Measurements from ENCODE around the gene RUSF1. TPM values are rescaled to one million over a fixed set of nuclear protein-coding genes. Genes with fewer than 3 reads are reported as not detected.
A peak's percentile ranks its signal among the peaks of the same experiment; 100 is the strongest.

The RUSF1 gene
- total and polyA plus RNA-seq, 9 of the 15 experiments (the other 6 are each of a cell fraction or from before 2014, with no cell fraction given), result 0.80 to 52.8 (median 27.6) TPM

GRCh38 chr16:31480851-31481536 lies 27.2 kb downstream of the RUSF1 start (continued):
- TF ChIP-seq ZNF217 (CRISPR knock-in tag; IDR thresholded peaks at IDR 0.05) (no peak), HNRNPLL (IDR thresholded peaks at IDR 0.05; ENCODE audit: low read depth, low read length, poor library complexity, severe bottlenecking) (no peak), ZNF24 (IDR thresholded peaks at IDR 0.05) (no peak), ZNF124 (CRISPR knock-in tag; IDR thresholded peaks at IDR 0.05) (no peak), ZNF780A (CRISPR knock-in tag; IDR thresholded peaks at IDR 0.05) (no peak), ZNF354B (CRISPR knock-in tag; IDR thresholded peaks at IDR 0.05) (no peak), FOXJ3 (CRISPR knock-in tag; IDR thresholded peaks at IDR 0.05) (no peak), HDAC2 (IDR thresholded peaks at IDR 0.05) (no peak), ZNF274 (IDR thresholded peaks at IDR 0.05; ENCODE audit: borderline replicate concordance, low read depth, low read length) (no peak), DACH1 (IDR thresholded peaks at IDR 0.05; ENCODE audit: partially characterized antibody) (no peak), CBFA2T3 (IDR thresholded peaks at IDR 0.05) (peak; percentile 51; the same call in 1 of the 2 replicates), ZBTB49 (CRISPR knock-in tag; IDR thresholded peaks at IDR 0.05; ENCODE audit: borderline replicate concordance) (no peak), BHLHE40 (IDR thresholded peaks at IDR 0.05; ENCODE audit: low read length) (peak; percentile 85), CREB1 (IDR thresholded peaks at IDR 0.05) (no peak), CREB1 (CRISPR knock-in tag; IDR thresholded peaks at IDR 0.05) (no peak), REST (IDR thresholded peaks at IDR 0.05; ENCODE audit: borderline replicate concordance) (no peak), REST (CRISPR knock-in tag; IDR thresholded peaks at IDR 0.05; ENCODE audit: low read depth) (no peak), NFRKB (IDR thresholded peaks at IDR 0.05; ENCODE audit: low read depth) (no peak), CXXC5 (CRISPR knock-in tag; IDR thresholded peaks at IDR 0.05) (peak; percentile 12; the same call in 1 of the 2 replicates)
- TF ChIP-seq, protein P1, sequence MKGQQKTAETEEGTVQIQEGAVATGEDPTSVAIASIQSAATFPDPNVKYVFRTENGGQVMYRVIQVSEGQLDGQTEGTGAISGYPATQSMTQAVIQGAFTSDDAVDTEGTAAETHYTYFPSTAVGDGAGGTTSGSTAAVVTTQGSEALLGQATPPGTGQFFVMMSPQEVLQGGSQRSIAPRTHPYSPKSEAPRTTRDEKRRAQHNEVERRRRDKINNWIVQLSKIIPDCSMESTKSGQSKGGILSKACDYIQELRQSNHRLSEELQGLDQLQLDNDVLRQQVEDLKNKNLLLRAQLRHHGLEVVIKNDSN (CRISPR knock-in tag; IDR thresholded peaks at IDR 0.05), result peak; percentile 34; the same call in 1 of the 2 replicates

All from K562 (cell line).